Measurements from ENCODE around the gene GEMIN7. TPM values are rescaled to one million over a fixed set of nuclear protein-coding genes. Genes with fewer than 3 reads are reported as not detected.

Gene GEMIN7
- total and polyA plus RNA-seq, 2 of the 13 experiments (the other 11 are each of a cell fraction or from before 2014, with no cell fraction given) = 24.1 to 30.6 TPM

DNA sequence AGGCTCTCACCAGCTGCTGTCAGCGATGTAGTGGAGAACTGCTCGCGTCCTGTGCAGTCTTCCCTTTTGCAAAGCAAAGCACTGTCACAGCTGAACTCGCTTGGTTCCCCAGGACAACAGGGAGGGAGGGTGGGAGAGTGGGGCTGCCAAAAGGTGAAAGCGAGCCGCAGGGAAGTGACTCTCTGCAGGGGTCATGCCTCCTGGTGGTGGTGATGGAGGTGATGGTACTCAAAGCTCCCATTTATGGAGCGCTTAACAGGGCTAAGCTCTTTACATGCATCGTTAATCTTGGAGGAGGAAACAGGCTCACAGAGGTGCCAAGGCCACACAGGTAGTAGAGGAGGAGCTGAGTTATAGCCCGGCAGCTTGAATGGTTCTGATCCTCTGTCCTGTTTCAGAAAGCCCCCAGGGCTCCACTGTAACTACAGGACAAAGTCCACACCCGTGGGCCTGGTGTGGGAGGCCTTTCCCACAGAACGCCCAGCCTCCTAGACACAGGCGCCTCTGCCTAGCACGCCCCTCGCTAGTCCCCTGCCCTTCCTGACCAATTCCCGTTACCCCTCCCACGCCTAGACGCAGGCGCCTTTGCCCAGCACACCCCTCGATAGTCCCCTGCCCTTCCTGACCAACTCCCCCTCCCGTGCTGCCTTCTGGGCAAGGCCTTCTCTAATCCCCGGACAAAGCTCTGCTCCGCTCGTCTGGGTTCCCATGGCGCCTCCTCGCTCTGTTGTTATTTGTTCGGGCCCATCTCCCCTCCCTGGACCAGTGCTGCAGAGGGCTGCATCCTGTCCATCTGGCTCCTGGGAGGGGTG is 24.7 kb downstream of the GEMIN7 start (continued):
- TF ChIP-seq, protein P1, sequence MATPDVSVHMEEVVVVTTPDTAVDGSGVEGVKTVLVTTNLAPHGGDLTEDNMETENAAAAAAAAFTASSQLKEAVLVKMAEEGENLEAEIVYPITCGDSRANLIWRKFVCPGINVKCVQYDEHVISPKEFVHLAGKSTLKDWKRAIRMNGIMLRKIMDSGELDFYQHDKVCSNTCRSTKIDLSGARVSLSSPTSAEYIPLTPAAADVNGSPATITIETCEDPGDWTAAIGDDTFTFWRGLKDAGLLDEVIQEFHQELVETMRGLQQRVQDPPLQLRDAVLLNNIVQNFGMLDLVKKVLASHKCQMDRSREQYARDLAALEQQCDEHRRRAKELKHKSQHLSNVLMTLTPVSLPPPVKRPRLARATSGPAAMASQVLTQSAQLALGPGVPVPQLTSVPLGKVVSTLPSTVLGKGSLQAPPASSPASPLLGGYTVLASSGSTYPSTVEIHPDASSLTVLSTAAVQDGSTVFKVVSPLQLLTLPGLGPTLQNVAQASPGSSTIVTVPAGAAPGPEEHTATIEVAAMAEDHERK (CRISPR knock-in tag; IDR thresholded peaks at IDR 0.05; ENCODE audit: low read depth) = no peak
- peak; percentile 89 for TF ChIP-seq ZBTB7B (CRISPR knock-in tag; IDR thresholded peaks at IDR 0.05)
- TF ChIP-seq, protein P2, sequence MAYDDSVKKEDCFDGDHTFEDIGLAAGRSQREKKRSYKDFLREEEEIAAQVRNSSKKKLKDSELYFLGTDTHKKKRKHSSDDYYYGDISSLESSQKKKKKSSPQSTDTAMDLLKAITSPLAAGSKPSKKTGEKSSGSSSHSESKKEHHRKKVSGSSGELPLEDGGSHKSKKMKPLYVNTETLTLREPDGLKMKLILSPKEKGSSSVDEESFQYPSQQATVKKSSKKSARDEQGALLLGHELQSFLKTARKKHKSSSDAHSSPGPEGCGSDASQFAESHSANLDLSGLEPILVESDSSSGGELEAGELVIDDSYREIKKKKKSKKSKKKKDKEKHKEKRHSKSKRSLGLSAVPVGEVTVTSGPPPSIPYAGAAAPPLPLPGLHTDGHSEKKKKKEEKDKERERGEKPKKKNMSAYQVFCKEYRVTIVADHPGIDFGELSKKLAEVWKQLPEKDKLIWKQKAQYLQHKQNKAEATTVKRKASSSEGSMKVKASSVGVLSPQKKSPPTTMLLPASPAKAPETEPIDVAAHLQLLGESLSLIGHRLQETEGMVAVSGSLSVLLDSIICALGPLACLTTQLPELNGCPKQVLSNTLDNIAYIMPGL (CRISPR knock-in tag; IDR thresholded peaks at IDR 0.05; ENCODE audit: borderline replicate concordance in 1 of 2, low read depth in 1 of 2) = peak in 1 of 2 experiments; percentile 17; a peak in 2 of 4 replicates
- TF ChIP-seq FLYWCH1 (CRISPR knock-in tag; IDR thresholded peaks at IDR 0.05) = no peak
- TF ChIP-seq FOXP1 (IDR thresholded peaks at IDR 0.05) = no peak
- peak; percentile 17; the same call in 1 of the 2 replicates for TF ChIP-seq FOXP1 (CRISPR knock-in tag; IDR thresholded peaks at IDR 0.05)
- TF ChIP-seq JUNB (CRISPR knock-in tag; IDR thresholded peaks at IDR 0.05; ENCODE audit: borderline replicate concordance) = no peak
- TF ChIP-seq, protein P3, sequence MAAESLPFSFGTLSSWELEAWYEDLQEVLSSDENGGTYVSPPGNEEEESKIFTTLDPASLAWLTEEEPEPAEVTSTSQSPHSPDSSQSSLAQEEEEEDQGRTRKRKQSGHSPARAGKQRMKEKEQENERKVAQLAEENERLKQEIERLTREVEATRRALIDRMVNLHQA (CRISPR knock-in tag; IDR thresholded peaks at IDR 0.05) = no peak
- TF ChIP-seq THAP11 (CRISPR knock-in tag; IDR thresholded peaks at IDR 0.05) = peak; percentile 39; the same call in 1 of the 2 replicates
- TF ChIP-seq SNAI1 (CRISPR knock-in tag; IDR thresholded peaks at IDR 0.05; ENCODE audit: borderline replicate concordance) = no peak
- TF ChIP-seq U2AF2 (IDR thresholded peaks at IDR 0.05; ENCODE audit: low read depth, low read length) = no peak
- TF ChIP-seq GATAD2A (CRISPR knock-in tag; IDR thresholded peaks at IDR 0.05) = peak; percentile 90
- TF ChIP-seq SKIL (CRISPR knock-in tag; IDR thresholded peaks at IDR 0.05; ENCODE audit: borderline replicate concordance) = peak; percentile 19; the same call in 1 of the 2 replicates
- TF ChIP-seq ERF (CRISPR knock-in tag; IDR thresholded peaks at IDR 0.05) = peak; percentile 39; the same call in 1 of the 2 replicates
- TF ChIP-seq TEF (CRISPR knock-in tag; IDR thresholded peaks at IDR 0.05) = no peak
- TF ChIP-seq RBAK (CRISPR knock-in tag; IDR thresholded peaks at IDR 0.05) = 0 out of 2 replicates have a peak, but pooled peaks have one; percentile 33
- no peak for TF ChIP-seq LCORL (IDR thresholded peaks at IDR 0.05)
- peak; percentile 51; the same call in 1 of the 2 replicates for TF ChIP-seq LCORL (CRISPR knock-in tag; IDR thresholded peaks at IDR 0.05)
- no peak for TF ChIP-seq ZNF317 (CRISPR knock-in tag; IDR thresholded peaks at IDR 0.05)
- TF ChIP-seq ELK4 (CRISPR knock-in tag; IDR thresholded peaks at IDR 0.05; ENCODE audit: borderline replicate concordance) = no peak
